HCT116 (cell line): ENCODE data around the gene MRPL49. TPM values are rescaled to one million over a fixed set of nuclear protein-coding genes. Genes with fewer than 3 reads are reported as not detected.

Experiments used
- ATAC-seq: fragments of 200-7000 bp; cut with Tn5 transposase; 2 replicates; pipeline ENCODE4 v1.9.1; 2020; ENCODE audit warnings: mild to moderate bottlenecking, moderate library complexity
- BruUV-seq: library from RNA; stranded (reverse); fragments of 400-500 nt; replicated peaks from 2 replicates; lab custom pipeline; 2021; lab: Mats Ljungman, UMichigan
- CTCF ChIA-PET: fragments of 300-600 bp; sonication (Branson Sonifier 250); formaldehyde crosslinking; loops from one replicate; lab custom pipeline; 2021; ENCODE audit warnings: antibody characterized with exemption; lab: Charles Lee
- POLR2A ChIA-PET: fragments of 300-600, 350-600 bp; sonication (Branson Sonifier 250); formaldehyde crosslinking; loops from one replicate; lab custom pipeline; 2021; ENCODE audit warnings: antibody characterized with exemption; lab: Charles Lee
- RAD21 ChIA-PET, 2 experiments: fragments of 300-600 bp; sonication (Branson Sonifier 250); formaldehyde crosslinking; loops; one replicate each; lab custom pipeline; 2023; ENCODE audit warnings: low total read pairs in 2 of 2; ENCODE audit not compliant: uncharacterized antibody in 2 of 2, unreplicated experiment in 2 of 2, low non-redundant PET in 1 of 2; lab: Charles Lee
- DNase-seq: peaks from one replicate; pipeline ENCODE4 v3.0.0-alpha.2; 2010; ENCODE audit warnings: low read depth, low spot score
- H2AFZ ChIP-seq: fragments of 200-600 bp; shearing (Covaris generic), sonication (generic); 2 replicates; pipeline ENCODE4 v1.6.1; 2017; ENCODE audit warnings: low read depth, mixed run types, mixed read lengths, antibody characterized with exemption, low read length; ENCODE audit not compliant: poor library complexity, severe bottlenecking
- H3K27ac ChIP-seq: 2 replicates; pipeline ENCODE4 v1.5.1; 2012; ENCODE audit warnings: low read depth, low read length
- H3K27me3 ChIP-seq: fragments of 200-600 bp; sonication (generic); 2 replicates; pipeline ENCODE4 v1.6.1; 2016; ENCODE audit warnings: mixed run types, low read length, mixed read lengths; ENCODE audit not compliant: insufficient read depth
- H3K36me3 ChIP-seq, 2 experiments: fragments of 200-500 bp in 1 of 2; fragments of 200-600 bp in 1 of 2; sonication (Bioruptor generic) in 1 of 2; sonication (generic) in 1 of 2; 2 replicates each; pipeline versions ENCODE4 v1.5.1 to v1.6.1; 2014 to 2016; ENCODE audit warnings: low read length in 2 of 2, inconsistent platforms in 1 of 2, mixed read lengths in 1 of 2, mixed run types in 1 of 2; ENCODE audit not compliant: insufficient read depth in 2 of 2, control insufficient read depth in 1 of 2
- H3K4me1 ChIP-seq, 2 experiments: fragments of 200-600 bp in 1 of 2; sonication (generic) in 1 of 2; 2 replicates each; pipeline versions ENCODE4 v1.5.1 to v1.6.1; 2012 to 2017; ENCODE audit warnings: low read length in 2 of 2, inconsistent platforms in 1 of 2, mild to moderate bottlenecking in 1 of 2, mixed read lengths in 1 of 2, mixed run types in 1 of 2, moderate library complexity in 1 of 2; ENCODE audit not compliant: insufficient read depth in 2 of 2, control insufficient read depth in 1 of 2
- H3K4me2 ChIP-seq: fragments of 200-600 bp; sonication (generic); 2 replicates; pipeline ENCODE4 v1.6.1; 2017; ENCODE audit warnings: mixed run types, low read length, mixed read lengths
- H3K4me3 ChIP-seq, 2 experiments: fragments of 200-600 bp in 1 of 2; sonication (generic) in 1 of 2; replicated peaks in 1 of 2; 2 replicates each; pipeline ENCODE4 v1.5.1; 2011 to 2016; ENCODE audit warnings: low read length in 2 of 2, control low read depth in 1 of 2, low read depth in 1 of 2, mild to moderate bottlenecking in 1 of 2, mixed read lengths in 1 of 2, mixed run types in 1 of 2
- H3K79me2 ChIP-seq: fragments of 200-600 bp; sonication (generic); 2 replicates; pipeline ENCODE4 v1.6.1; 2017; ENCODE audit warnings: mild to moderate bottlenecking, mixed run types, low read length, moderate library complexity, mixed read lengths; ENCODE audit not compliant: insufficient read depth
- H3K9ac ChIP-seq: fragments of 200-600 bp; sonication (generic); 2 replicates; pipeline ENCODE4 v1.6.1; 2016; ENCODE audit warnings: low read length, mixed read lengths
- H3K9me2 ChIP-seq: fragments of 200-600 bp; sonication (generic), shearing (Covaris generic); 2 replicates; pipeline ENCODE4 v1.6.1; 2017; ENCODE audit warnings: mixed run types, mild to moderate bottlenecking, moderate library complexity; ENCODE audit not compliant: insufficient read depth
- H3K9me3 ChIP-seq, 2 experiments: fragments of 200-500 bp in 1 of 2; fragments of 200-600 bp in 1 of 2; sonication (Bioruptor generic) in 1 of 2; sonication (generic) in 1 of 2; 2 replicates each; pipeline ENCODE4 v1.6.1; 2014 to 2017; ENCODE audit warnings: low read length in 2 of 2, mixed read lengths in 2 of 2, inconsistent platforms in 1 of 2, low read depth in 1 of 2, mild to moderate bottlenecking in 1 of 2, mixed run types in 1 of 2, moderate library complexity in 1 of 2; ENCODE audit not compliant: control insufficient read depth in 1 of 2, insufficient read depth in 1 of 2
- H4K20me1 ChIP-seq: fragments of 200-600 bp; sonication (generic), shearing (Covaris generic); 2 replicates; pipeline ENCODE4 v1.6.1; 2017; ENCODE audit warnings: mixed run types, mild to moderate bottlenecking, moderate library complexity; ENCODE audit not compliant: insufficient read depth
- CBX3 ChIP-seq: IDR thresholded peaks from 2 replicates; pipeline ENCODE4 v1.6.1; 2012; ENCODE audit warnings: low read depth
- EZH2 ChIP-seq: fragments of 200-600 bp; sonication (generic); IDR thresholded peaks from 2 replicates; pipeline ENCODE4 v1.6.1; 2017; ENCODE audit warnings: antibody characterized with exemption, mixed run types
- EZH2phosphoT487 ChIP-seq: fragments of 200-600 bp; IDR thresholded peaks from 2 replicates; pipeline ENCODE4 v1.6.1; 2018; ENCODE audit warnings: antibody characterized with exemption, borderline replicate concordance
- FOSL1 ChIP-seq: IDR thresholded peaks from 2 replicates; pipeline ENCODE4 v1.6.1; 2012; ENCODE audit warnings: low read depth
- JUND ChIP-seq: IDR thresholded peaks from 2 replicates; pipeline ENCODE4 v1.6.1; 2012
- POLR2A ChIP-seq: IDR thresholded peaks from 2 replicates; pipeline ENCODE4 v1.7.0; 2011; ENCODE audit warnings: borderline replicate concordance; ENCODE audit not compliant: insufficient read depth, insufficient read length; ENCODE audit errors: extremely low read depth
- POLR2AphosphoS5 ChIP-seq: IDR thresholded peaks from 2 replicates; pipeline ENCODE4 v1.6.1; 2011; ENCODE audit warnings: mild to moderate bottlenecking, low read depth, low read length, moderate library complexity
- RAD21 ChIP-seq: IDR thresholded peaks from 2 replicates; pipeline ENCODE4 v1.6.1; 2012; ENCODE audit warnings: low read depth, mild to moderate bottlenecking
- SIN3A ChIP-seq: IDR thresholded peaks from 2 replicates; pipeline ENCODE4 v1.6.1; 2012; ENCODE audit warnings: low read depth
- SP1 ChIP-seq: IDR thresholded peaks from 2 replicates; pipeline ENCODE4 v1.6.1; 2012; ENCODE audit warnings: low read depth
- SRF ChIP-seq: IDR thresholded peaks from 2 replicates; pipeline ENCODE4 v1.6.1; 2012; ENCODE audit warnings: low read depth
- TCF7L2 ChIP-seq: IDR thresholded peaks from 2 replicates; pipeline ENCODE4 v1.7.0; 2011; ENCODE audit warnings: borderline replicate concordance, inconsistent platforms; ENCODE audit not compliant: insufficient read depth, insufficient read length; ENCODE audit errors: extremely low read depth
- YY1 ChIP-seq: IDR thresholded peaks from 2 replicates; pipeline ENCODE4 v1.6.1; 2011; ENCODE audit warnings: low read length, low read depth, moderate library complexity, mild to moderate bottlenecking; ENCODE audit not compliant: insufficient replicate concordance; ENCODE audit errors: extremely low read depth
- ZFX ChIP-seq: fragments of 450-650 bp; IDR thresholded peaks from 2 replicates; pipeline ENCODE4 v1.6.1; 2017
- ZNF274 ChIP-seq: fragments of 200-500 bp; sonication (Bioruptor generic); IDR thresholded peaks from 2 replicates; pipeline ENCODE4 v1.6.1; 2014; ENCODE audit warnings: mild to moderate bottlenecking, low read depth, low read length, inconsistent platforms
- intact Hi-C: fragments of 100-400 bp; cut with micrococcal nuclease; formaldehyde crosslinking; loops from 2 replicates; pipeline ENCODE4 v1.10.0; 2022
- total RNA-seq: library from RNA; stranded (reverse); gene quantifications from one replicate; pipeline ENCODE4 v1.2.1, GENCODE V29; 2021; ENCODE audit not compliant: unreplicated experiment
- TF ChIP-seq, protein P1 (sequence below), 3 experiments: fragments of 200-600 bp in 1 of 3; sonication (generic) in 1 of 3; IDR thresholded peaks in 2 of 3; conservative IDR thresholded peaks in 1 of 3; 2 replicates each; pipeline ENCODE4 v1.5.1; 2012 to 2017; ENCODE audit warnings: low read depth in 2 of 3, low read length in 2 of 3, antibody characterized with exemption in 1 of 3, borderline replicate concordance in 1 of 3, control low read depth in 1 of 3, mild to moderate bottlenecking in 1 of 3, mixed read lengths in 1 of 3, mixed run types in 1 of 3, moderate library complexity in 1 of 3; ENCODE audit not compliant: insufficient read depth in 1 of 3
- TF ChIP-seq, protein P2 (sequence below): IDR thresholded peaks from 2 replicates; pipeline ENCODE4 v1.6.1; 2012
- TF ChIP-seq, protein P3 (sequence below): IDR thresholded peaks from 2 replicates; pipeline ENCODE4 v1.6.1; 2012; ENCODE audit warnings: low read depth

Gene MRPL49
- total RNA-seq, 1 experiment from 2014 or later = 77.5 TPM

DNA sequence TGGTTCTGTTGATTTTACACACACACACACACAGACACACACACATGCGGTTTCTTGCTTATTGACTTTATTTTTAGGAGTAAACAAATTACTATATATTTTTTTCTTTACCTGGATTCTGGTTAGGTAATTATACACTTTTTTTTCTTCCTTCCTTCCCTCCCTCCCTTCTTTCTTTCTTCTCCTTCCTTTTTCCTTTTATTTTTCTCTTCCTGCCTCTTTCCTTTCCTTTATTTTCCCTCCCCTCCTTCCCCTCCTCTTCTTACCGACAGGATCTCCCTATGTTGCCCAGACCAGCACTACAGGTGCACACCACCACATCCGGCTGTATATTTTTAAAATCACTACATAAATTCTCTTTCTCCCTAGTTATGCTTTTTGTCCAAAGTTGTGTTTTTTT lies 44.8 kb downstream of the MRPL49 start:
- ChIA-PET POLR2A (no interaction called here), RAD21 (no interaction called here), CTCF (no interaction called here)
- H3K27me3 ChIP-seq = no peaks in the 10 kb centered on the region
- no peak overlapping the region for H3K27ac ChIP-seq
- no peaks in the 10 kb centered on the region for H3K79me2 ChIP-seq
- no peak overlapping the region for H3K9ac ChIP-seq
- peaks cover 9 to 16% of the 10 kb centered on the region in 2 experiments; a peak in 3 of 4 replicates for H3K4me1 ChIP-seq
- no peaks in the 10 kb centered on the region for H3K36me3 ChIP-seq
- no peak for ATAC-seq
- H3K4me2 ChIP-seq = no peak overlapping the region
- TF ChIP-seq POLR2A (no peak), SIN3A (no peak), TCF7L2 (no peak), EZH2 (no peak), JUND (no peak), SP1 (no peak), YY1 (no peak), FOSL1 (no peak), POLR2AphosphoS5 (no peak), ZFX (no peak), RAD21 (no peak), SRF (no peak), ZNF274 (no peak), CBX3 (no peak), EZH2phosphoT487 (no peak)
- TF ChIP-seq, protein P1, sequence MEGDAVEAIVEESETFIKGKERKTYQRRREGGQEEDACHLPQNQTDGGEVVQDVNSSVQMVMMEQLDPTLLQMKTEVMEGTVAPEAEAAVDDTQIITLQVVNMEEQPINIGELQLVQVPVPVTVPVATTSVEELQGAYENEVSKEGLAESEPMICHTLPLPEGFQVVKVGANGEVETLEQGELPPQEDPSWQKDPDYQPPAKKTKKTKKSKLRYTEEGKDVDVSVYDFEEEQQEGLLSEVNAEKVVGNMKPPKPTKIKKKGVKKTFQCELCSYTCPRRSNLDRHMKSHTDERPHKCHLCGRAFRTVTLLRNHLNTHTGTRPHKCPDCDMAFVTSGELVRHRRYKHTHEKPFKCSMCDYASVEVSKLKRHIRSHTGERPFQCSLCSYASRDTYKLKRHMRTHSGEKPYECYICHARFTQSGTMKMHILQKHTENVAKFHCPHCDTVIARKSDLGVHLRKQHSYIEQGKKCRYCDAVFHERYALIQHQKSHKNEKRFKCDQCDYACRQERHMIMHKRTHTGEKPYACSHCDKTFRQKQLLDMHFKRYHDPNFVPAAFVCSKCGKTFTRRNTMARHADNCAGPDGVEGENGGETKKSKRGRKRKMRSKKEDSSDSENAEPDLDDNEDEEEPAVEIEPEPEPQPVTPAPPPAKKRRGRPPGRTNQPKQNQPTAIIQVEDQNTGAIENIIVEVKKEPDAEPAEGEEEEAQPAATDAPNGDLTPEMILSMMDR (IDR thresholded peaks at IDR 0.05 in 2 of 3, conservative IDR thresholded peaks at IDR 0.05 in 1 of 3; ENCODE audit: borderline replicate concordance in 1 of 3, insufficient read depth in 1 of 3, low read depth in 2 of 3, low read length in 2 of 3) = no peak
- TF ChIP-seq, protein P2, sequence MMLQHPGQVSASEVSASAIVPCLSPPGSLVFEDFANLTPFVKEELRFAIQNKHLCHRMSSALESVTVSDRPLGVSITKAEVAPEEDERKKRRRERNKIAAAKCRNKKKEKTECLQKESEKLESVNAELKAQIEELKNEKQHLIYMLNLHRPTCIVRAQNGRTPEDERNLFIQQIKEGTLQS = no peak
- TF ChIP-seq, protein P3, sequence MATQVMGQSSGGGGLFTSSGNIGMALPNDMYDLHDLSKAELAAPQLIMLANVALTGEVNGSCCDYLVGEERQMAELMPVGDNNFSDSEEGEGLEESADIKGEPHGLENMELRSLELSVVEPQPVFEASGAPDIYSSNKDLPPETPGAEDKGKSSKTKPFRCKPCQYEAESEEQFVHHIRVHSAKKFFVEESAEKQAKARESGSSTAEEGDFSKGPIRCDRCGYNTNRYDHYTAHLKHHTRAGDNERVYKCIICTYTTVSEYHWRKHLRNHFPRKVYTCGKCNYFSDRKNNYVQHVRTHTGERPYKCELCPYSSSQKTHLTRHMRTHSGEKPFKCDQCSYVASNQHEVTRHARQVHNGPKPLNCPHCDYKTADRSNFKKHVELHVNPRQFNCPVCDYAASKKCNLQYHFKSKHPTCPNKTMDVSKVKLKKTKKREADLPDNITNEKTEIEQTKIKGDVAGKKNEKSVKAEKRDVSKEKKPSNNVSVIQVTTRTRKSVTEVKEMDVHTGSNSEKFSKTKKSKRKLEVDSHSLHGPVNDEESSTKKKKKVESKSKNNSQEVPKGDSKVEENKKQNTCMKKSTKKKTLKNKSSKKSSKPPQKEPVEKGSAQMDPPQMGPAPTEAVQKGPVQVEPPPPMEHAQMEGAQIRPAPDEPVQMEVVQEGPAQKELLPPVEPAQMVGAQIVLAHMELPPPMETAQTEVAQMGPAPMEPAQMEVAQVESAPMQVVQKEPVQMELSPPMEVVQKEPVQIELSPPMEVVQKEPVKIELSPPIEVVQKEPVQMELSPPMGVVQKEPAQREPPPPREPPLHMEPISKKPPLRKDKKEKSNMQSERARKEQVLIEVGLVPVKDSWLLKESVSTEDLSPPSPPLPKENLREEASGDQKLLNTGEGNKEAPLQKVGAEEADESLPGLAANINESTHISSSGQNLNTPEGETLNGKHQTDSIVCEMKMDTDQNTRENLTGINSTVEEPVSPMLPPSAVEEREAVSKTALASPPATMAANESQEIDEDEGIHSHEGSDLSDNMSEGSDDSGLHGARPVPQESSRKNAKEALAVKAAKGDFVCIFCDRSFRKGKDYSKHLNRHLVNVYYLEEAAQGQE = no peak
- H4K20me1 ChIP-seq = no peaks in the 10 kb centered on the region
- no peak for DNase-seq
- H2AFZ ChIP-seq = no peak overlapping the region
- no peak overlapping the region for H3K4me3 ChIP-seq
- intact Hi-C loops = no loop called here
- H3K9me2 ChIP-seq = no peaks in the 10 kb centered on the region
- H3K9me3 ChIP-seq = no peaks in the 10 kb centered on the region
- BruUV-seq = no TSS peak
